A549 (cell line): ENCODE data around the gene GLA. TPM values are rescaled to one million over a fixed set of nuclear protein-coding genes. Genes with fewer than 3 reads are reported as not detected.

Source experiments
- ATAC-seq, 2 experiments: fragments of 200-7000 bp in 1 of 2; fragments of >200 bp in 1 of 2; cut with Nextera tagmentation in 1 of 2; cut with Tn5 transposase in 1 of 2; 3 replicates each; pipeline versions ENCODE4 v1.8.0 to v1.9.1; 2018 to 2020; ENCODE audit warnings: mild to moderate bottlenecking in 1 of 2, moderate library complexity in 1 of 2
- CTCF ChIA-PET: fragments of 300-600 bp; sonication (Branson Sonifier 250); formaldehyde crosslinking; extraction: SDS; loops from one replicate; lab custom pipeline; 2021; ENCODE audit warnings: antibody characterized with exemption, inconsistent platforms; lab: Yijun Ruan, JAX
- POLR2A ChIA-PET: fragments of 350-600 bp; formaldehyde crosslinking; extraction: SDS; loops from one replicate; lab custom pipeline; 2021; ENCODE audit warnings: antibody characterized with exemption, inconsistent platforms; lab: Yijun Ruan, JAX
- DNase-seq, 2 experiments: peaks; one replicate each; pipeline versions ENCODE4 v3.0.0 to v3.0.0-alpha.2; 2011 to 2016; ENCODE audit warnings: low read depth in 1 of 2, low spot score in 1 of 2
- FAIRE-seq: peaks from 2 replicates; lab custom pipeline; 2011; peaks lifted over from hg19 to GRCh38; lab: Jason Lieb, UNC
- H3K27ac ChIP-seq, 2 experiments: fragments of >200 bp; sonication (Bioruptor Twin); formaldehyde crosslinking; 3 replicates each; pipeline ENCODE4 v1.5.1; 2016 to 2017
- H3K4me1 ChIP-seq: fragments of >200 bp; sonication (Bioruptor Twin); formaldehyde crosslinking; 3 replicates; pipeline ENCODE4 v1.6.1; 2016
- H3K4me2 ChIP-seq: fragments of >200 bp; sonication (Bioruptor Twin); formaldehyde crosslinking; 3 replicates; pipeline ENCODE4 v1.6.1; 2016
- H3K4me3 ChIP-seq: fragments of >200 bp; sonication (Bioruptor Twin); formaldehyde crosslinking; 3 replicates; pipeline ENCODE4 v1.5.1; 2016
- H3K9me3 ChIP-seq: fragments of >200 bp; sonication (Bioruptor Twin); formaldehyde crosslinking; 3 replicates; pipeline ENCODE4 v1.6.1; 2016
- ATOH8 ChIP-seq: fragments of 250-450 bp; sonication (Bioruptor Pico); IDR thresholded peaks from 2 replicates; pipeline ENCODE4 v1.5.0; 2020; ENCODE audit warnings: low read depth, mild to moderate bottlenecking, moderate library complexity
- BCL3 ChIP-seq: fragments of >200 bp; sonication (Bioruptor Twin); formaldehyde crosslinking; IDR thresholded peaks from 3 replicates; pipeline ENCODE4 v1.6.1; 2016
- CEBPB ChIP-seq, 2 experiments: fragments of >200 bp in 1 of 2; sonication (Bioruptor Twin) in 1 of 2; formaldehyde crosslinking in 1 of 2; IDR thresholded peaks; 2 replicates each; pipeline ENCODE4 v1.6.1; 2012 to 2016
- CTCF ChIP-seq: fragments of >200 bp; sonication (Bioruptor Twin); formaldehyde crosslinking; IDR thresholded peaks from 3 replicates; pipeline ENCODE4 v1.5.1; 2016
- E2F6 ChIP-seq: IDR thresholded peaks from 2 replicates; pipeline ENCODE4 v1.6.1; 2012; ENCODE audit warnings: low read depth, borderline replicate concordance
- EHF ChIP-seq: fragments of 250-450 bp; sonication (Bioruptor Pico); IDR thresholded peaks from 2 replicates; pipeline ENCODE4 v1.5.0; 2020; ENCODE audit warnings: mild to moderate bottlenecking
- EP300 ChIP-seq, 2 experiments: fragments of >200 bp; sonication (Bioruptor Twin); formaldehyde crosslinking; IDR thresholded peaks; 2 replicates in 1 of 2; 3 replicates in 1 of 2; pipeline ENCODE4 v1.6.1; 2016 to 2017
- FOSL2 ChIP-seq, 2 experiments: fragments of 450-650 bp in 1 of 2; fragments of >200 bp in 1 of 2; sonication (Bioruptor Twin) in 1 of 2; formaldehyde crosslinking; IDR thresholded peaks; 2 replicates each; pipeline versions ENCODE4 v1.5.0 to v1.6.1; 2016 to 2020; ENCODE audit warnings: mild to moderate bottlenecking in 1 of 2, moderate library complexity in 1 of 2
- FOXS1 ChIP-seq: fragments of 250-450 bp; sonication (Bioruptor Pico); IDR thresholded peaks from 2 replicates; pipeline ENCODE4 v1.5.0; 2020; ENCODE audit warnings: mild to moderate bottlenecking, moderate library complexity
- HEYL ChIP-seq: fragments of 250-450 bp; sonication (Bioruptor Pico); IDR thresholded peaks from 2 replicates; pipeline ENCODE4 v1.8.0; 2021; ENCODE audit warnings: mild to moderate bottlenecking, moderate library complexity
- HOXA7 ChIP-seq: fragments of 250-450 bp; sonication (Bioruptor Pico); IDR thresholded peaks from 2 replicates; pipeline ENCODE4 v1.5.0; 2020; ENCODE audit warnings: mild to moderate bottlenecking, moderate library complexity
- HOXB13 ChIP-seq: fragments of 250-450 bp; sonication (Bioruptor Pico); IDR thresholded peaks from 2 replicates; pipeline ENCODE4 v1.5.0; 2020; ENCODE audit warnings: low read depth, mild to moderate bottlenecking, moderate library complexity
- HOXB5 ChIP-seq: fragments of 250-450 bp; sonication (Bioruptor Pico); IDR thresholded peaks from 2 replicates; pipeline ENCODE4 v1.5.0; 2020; ENCODE audit warnings: mild to moderate bottlenecking, moderate library complexity
- JUN ChIP-seq, 2 experiments: fragments of >200 bp; sonication (Bioruptor Twin); formaldehyde crosslinking; IDR thresholded peaks; 2 replicates in 1 of 2; 3 replicates in 1 of 2; pipeline ENCODE4 v1.6.1; 2016 to 2017
- JUNB ChIP-seq: fragments of >200 bp; sonication (Bioruptor Twin); formaldehyde crosslinking; IDR thresholded peaks from 2 replicates; pipeline ENCODE4 v1.6.1; 2016
- KDM5A ChIP-seq: fragments of 200-600 bp; sonication (generic); IDR thresholded peaks from 2 replicates; pipeline ENCODE4 v1.6.1; 2016; ENCODE audit warnings: antibody characterized with exemption, mild to moderate bottlenecking
- MAFK ChIP-seq: fragments of 450-650 bp; IDR thresholded peaks from 2 replicates; pipeline ENCODE4 v1.6.1; 2014; ENCODE audit not compliant: partially characterized antibody
- MAX ChIP-seq: IDR thresholded peaks from 2 replicates; pipeline ENCODE4 v1.6.1; 2012
- MYC ChIP-seq: IDR thresholded peaks from 2 replicates; pipeline ENCODE4 v1.6.1; 2012; ENCODE audit warnings: mild to moderate bottlenecking, inconsistent platforms, low read length, improper control_type of control experiment, borderline replicate concordance
- NFE2L2 ChIP-seq: fragments of 150-350 bp; conservative IDR thresholded peaks from 2 replicates; pipeline ENCODE4 v1.6.1; 2014; ENCODE audit warnings: low read length
- POLR2A ChIP-seq: IDR thresholded peaks from 2 replicates; pipeline ENCODE4 v1.6.1; 2012; ENCODE audit warnings: mild to moderate bottlenecking, low read length
- POLR2AphosphoS2 ChIP-seq: conservative IDR thresholded peaks from 2 replicates; pipeline ENCODE4 v1.6.1; 2012; ENCODE audit warnings: low read length, improper control_type of control experiment, inconsistent platforms
- RARB ChIP-seq: fragments of 250-450 bp; sonication (Bioruptor Pico); IDR thresholded peaks from 2 replicates; pipeline ENCODE4 v1.8.0; 2021; ENCODE audit warnings: mild to moderate bottlenecking, moderate library complexity
- RCOR1 ChIP-seq: fragments of 150-350 bp; IDR thresholded peaks from 2 replicates; pipeline ENCODE4 v1.6.1; 2014; ENCODE audit warnings: antibody characterized with exemption, low read length, low read depth
- SMC3 ChIP-seq: fragments of >200 bp; sonication (Bioruptor Twin); formaldehyde crosslinking; IDR thresholded peaks from 3 replicates; pipeline ENCODE4 v1.6.1; 2018; ENCODE audit warnings: inconsistent platforms
- TFCP2L1 ChIP-seq: fragments of 250-450 bp; sonication (Bioruptor Pico); IDR thresholded peaks from 2 replicates; pipeline ENCODE4 v1.5.0; 2021; ENCODE audit warnings: mild to moderate bottlenecking
- TP53 ChIP-seq: fragments of 250-450 bp; sonication (Bioruptor Pico); IDR thresholded peaks from 2 replicates; pipeline ENCODE4 v1.5.0; 2021; ENCODE audit warnings: mild to moderate bottlenecking, moderate library complexity
- ZC3H11A ChIP-seq: fragments of 450-650 bp; IDR thresholded peaks from 2 replicates; pipeline ENCODE4 v1.6.1; 2014; ENCODE audit warnings: antibody characterized with exemption, mild to moderate bottlenecking
- ZFP36 ChIP-seq: fragments of 450-650 bp; IDR thresholded peaks from 2 replicates; pipeline ENCODE4 v1.6.1; 2014; ENCODE audit warnings: borderline replicate concordance; ENCODE audit not compliant: partially characterized antibody
- ZNF302 ChIP-seq: fragments of 250-450 bp; sonication (Bioruptor Pico); IDR thresholded peaks from 2 replicates; pipeline ENCODE4 v1.9.0; 2021; ENCODE audit warnings: inconsistent platforms, mild to moderate bottlenecking, moderate library complexity
- WGBS: methylation state at CpG from one replicate; pipeline ENCODE4 v1.1.6; 2017; ENCODE audit errors: missing lambda C conversion rate; 5-methylcytosine and 5-hydroxymethylcytosine counted together
- polyA plus RNA-seq, 4 experiments: library from polyadenylated mRNA; depleted of rRNA in 3 of 4; stranded (reverse); fragments of >200 nt; fragmentation: RNase III in 1 of 4; extraction: RNeasy Plus Mini Kit Qiagen cat#74134 plus additional on column Dnase treatment in 1 of 4; gene quantifications; 2 replicates in 3 of 4; 3 replicates in 1 of 4; pipeline ENCODE4 v1.2.3, GENCODE V29; 2011 to 2017
- TF ChIP-seq, protein P1 (sequence below): IDR thresholded peaks from 2 replicates; pipeline ENCODE4 v1.6.1; 2012

Gene GLA
- polyA plus RNA-seq, 2 of the 4 experiments (the other 2 are of a cell fraction), result 148 to 184 TPM

- TF ChIP-seq BCL3 (peak; percentile 85; the same call in 2 of the 3 replicates), KDM5A (no peak), EHF (0 out of 2 replicates have a peak, but pooled peaks have one; percentile 22), RARB (peak; percentile 91; the same call in 1 of the 2 replicates), FOSL2 (IDR thresholded peaks at IDR 0.05) (no peak), FOSL2 (CRISPR knock-in tag; IDR thresholded peaks at IDR 0.05) (peak; percentile 3; the same call in 1 of the 2 replicates), POLR2AphosphoS2 (no peak), SMC3 (no peak), HOXB13 (CRISPR knock-in tag) (no peak), CTCF (peak; percentile 67), EP300 (IDR thresholded peaks at IDR 0.05) (no peak), ATOH8 (CRISPR knock-in tag) (no peak), HOXB5 (CRISPR knock-in tag) (no peak), FOXS1 (0 out of 2 replicates have a peak, but pooled peaks have one; percentile 39), TFCP2L1 (CRISPR knock-in tag) (peak; percentile 94), MYC (peak; percentile 96), HOXA7 (CRISPR knock-in tag) (peak; percentile 85), E2F6 (peak; percentile 29; the same call in 1 of the 2 replicates), TP53 (CRISPR knock-in tag) (peak; percentile 80), JUN (IDR thresholded peaks at IDR 0.05) (peak; percentile 92 to 97), CEBPB (IDR thresholded peaks at IDR 0.05) (no peak; a peak in 1 of 4 replicates), POLR2A (peak; percentile 93), RCOR1 (no peak), HEYL (no peak), ZC3H11A (no peak), JUNB (no peak), MAFK (no peak)
These were observed 16.8 kb downstream of the GLA start, which contains the start of gene RPL36A (continued) for GRCh38 chrX:101390664-101391525.

DNA sequence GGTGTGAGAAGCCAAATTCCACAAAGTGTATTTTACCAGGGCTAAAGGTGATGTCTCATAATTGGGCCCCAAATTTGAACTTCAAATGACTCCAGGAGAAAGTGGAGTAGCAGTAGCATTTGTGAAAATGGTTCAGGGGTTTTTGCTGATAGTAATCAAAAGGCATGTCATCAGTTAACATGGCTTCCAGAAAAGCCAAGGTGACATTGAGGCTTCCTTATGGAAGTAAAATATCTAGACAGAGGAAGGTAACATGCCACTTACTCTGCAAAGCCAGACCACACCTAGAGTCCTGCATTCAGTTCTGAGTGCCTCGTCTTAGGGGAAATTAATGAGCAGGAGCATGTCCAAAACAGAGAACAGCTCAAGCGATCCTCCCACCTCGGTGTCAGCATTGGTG, 19.1 kb downstream of the GLA start:
- no peak for DNase-seq
- H3K4me3 ChIP-seq, result no peak overlapping the region
- ChIA-PET POLR2A (no interaction called here), CTCF (no interaction called here)
- no peak overlapping the region for H3K4me2 ChIP-seq
- FAIRE-seq, result no peak
- H3K9me3 ChIP-seq, result no peaks in the 10 kb centered on the region
- H3K27ac ChIP-seq, result no peak overlapping the region
- WGBS, result 93% methylated on average over 3 of the region's 3 CpGs
- ATAC-seq, result no peak
- peaks cover 16% of the 10 kb centered on the region for H3K4me1 ChIP-seq
- TF ChIP-seq MAX (no peak), CTCF (no peak), NFE2L2 (no peak), SMC3 (no peak), BCL3 (no peak), ZNF302 (CRISPR knock-in tag) (no peak), ZFP36 (no peak)
- TF ChIP-seq, protein P1, sequence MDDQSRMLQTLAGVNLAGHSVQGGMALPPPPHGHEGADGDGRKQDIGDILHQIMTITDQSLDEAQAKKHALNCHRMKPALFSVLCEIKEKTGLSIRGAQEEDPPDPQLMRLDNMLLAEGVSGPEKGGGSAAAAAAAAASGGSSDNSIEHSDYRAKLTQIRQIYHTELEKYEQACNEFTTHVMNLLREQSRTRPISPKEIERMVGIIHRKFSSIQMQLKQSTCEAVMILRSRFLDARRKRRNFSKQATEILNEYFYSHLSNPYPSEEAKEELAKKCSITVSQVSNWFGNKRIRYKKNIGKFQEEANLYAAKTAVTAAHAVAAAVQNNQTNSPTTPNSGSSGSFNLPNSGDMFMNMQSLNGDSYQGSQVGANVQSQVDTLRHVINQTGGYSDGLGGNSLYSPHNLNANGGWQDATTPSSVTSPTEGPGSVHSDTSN, result no peak
